Fibroblast of lung (primary cell): ENCODE measurements around the gene RPS6KA2. TPM values are rescaled to one million over a fixed set of nuclear protein-coding genes. Genes with fewer than 3 reads are reported as not detected.

Experiments
- DNase-seq, 2 donors: peaks; one replicate each; pipeline versions ENCODE4 v3.0.0 to v3.0.0-alpha.2; 2010; ENCODE audit warnings: low read depth in 2 of 2
- H2AFZ ChIP-seq: 2 replicates; pipeline ENCODE4 v1.5.1; 2012; ENCODE audit warnings: low read length, control low read depth, inconsistent platforms
- H3K27ac ChIP-seq: 2 replicates; pipeline ENCODE4 v1.5.1; 2011; ENCODE audit warnings: low read length, control low read depth; ENCODE audit not compliant: insufficient read depth
- H3K27me3 ChIP-seq: 2 replicates; pipeline ENCODE4 v1.5.1; 2011; ENCODE audit warnings: mild to moderate bottlenecking, low read length; ENCODE audit not compliant: control insufficient read depth, insufficient read depth
- H3K36me3 ChIP-seq: 2 replicates; pipeline ENCODE4 v1.5.1; 2011; ENCODE audit warnings: low read length; ENCODE audit not compliant: control insufficient read depth, insufficient read depth
- H3K4me1 ChIP-seq: 2 replicates; pipeline ENCODE4 v1.5.1; 2011; ENCODE audit warnings: low read length; ENCODE audit not compliant: control insufficient read depth, insufficient read depth; ENCODE audit errors: extremely low read depth
- H3K4me2 ChIP-seq: 2 replicates; pipeline ENCODE4 v1.5.1; 2011; ENCODE audit warnings: low read length, control low read depth; ENCODE audit not compliant: insufficient read depth; ENCODE audit errors: extremely low read depth
- H3K4me3 ChIP-seq, 4 experiments: fragments of 200-600 bp in 1 of 4; sonication (generic) in 1 of 4; replicated peaks in 1 of 4; 2 replicates each; pipeline ENCODE4 v1.5.1; 2011 to 2016; ENCODE audit warnings: low read length in 4 of 4, low read depth in 3 of 4, mild to moderate bottlenecking in 3 of 4, control low read depth in 2 of 4, inconsistent platforms in 1 of 4, mixed read lengths in 1 of 4; ENCODE audit not compliant: insufficient read depth in 1 of 4; ENCODE audit errors: control extremely low read depth in 1 of 4
- H3K79me2 ChIP-seq: 2 replicates; pipeline ENCODE4 v1.5.1; 2012; ENCODE audit warnings: mild to moderate bottlenecking, low read length, inconsistent platforms; ENCODE audit not compliant: control insufficient read depth, insufficient read depth
- H3K9ac ChIP-seq: 2 replicates; pipeline ENCODE4 v1.5.1; 2011; ENCODE audit warnings: mild to moderate bottlenecking, low read length, control low read depth; ENCODE audit not compliant: insufficient read depth
- H3K9me3 ChIP-seq: 2 replicates; pipeline ENCODE4 v1.5.1; 2012; ENCODE audit warnings: low read depth, low read length; ENCODE audit not compliant: control insufficient read depth, insufficient read depth
- H4K20me1 ChIP-seq: 2 replicates; pipeline ENCODE4 v1.5.1; 2011; ENCODE audit warnings: low read length; ENCODE audit not compliant: control insufficient read depth, insufficient read depth; ENCODE audit errors: extremely low read depth
- CTCF ChIP-seq, 2 donors: IDR thresholded peaks in 1 of 2; conservative IDR thresholded peaks in 1 of 2; 1 replicate in 1 of 2; 2 replicates in 1 of 2; pipeline ENCODE4 v1.5.1; 2011 to 2012; ENCODE audit warnings: low read length in 2 of 2, control low read depth in 1 of 2, inconsistent platforms in 1 of 2, low read depth in 1 of 2, mild to moderate bottlenecking in 1 of 2
- EZH2 ChIP-seq: IDR thresholded peaks from 2 replicates; pipeline ENCODE4 v1.5.1; 2012; ENCODE audit warnings: low read length, control low read depth, mild to moderate bottlenecking; ENCODE audit errors: missing control alignments
- polyA plus RNA-seq, 2 donors: library from polyadenylated mRNA; depleted of rRNA in 1 of 2; stranded (reverse) in 1 of 2; unstranded in 1 of 2; fragments of >200 nt; gene quantifications; 2 replicates each; pipeline ENCODE4 v1.2.1, GENCODE V29; 2011 to 2012; ENCODE audit warnings: missing spikeins in 1 of 2
- total RNA-seq: library from RNA; depleted of rRNA; stranded (reverse); fragments of >200 nt; gene quantifications from 2 replicates; pipeline ENCODE4 v1.2.1, GENCODE V29; 2014

The RPS6KA2 gene
- total and polyA plus RNA-seq, 2 donors (not counting 1 experiment from before 2014, with no cell fraction given): 66.8 to 116 TPM

GRCh38 chr6:166412156-166412910 lies 214.7 kb downstream of the RPS6KA2 start:
- Histone ChIP-seq H3K4me1 (no peaks in the 10 kb centered on the region), H2AFZ (no peak overlapping the region), H3K4me3 (no peak overlapping the region), H3K9ac (no peak overlapping the region), H4K20me1 (no peaks in the 10 kb centered on the region), H3K9me3 (no peaks in the 10 kb centered on the region), H3K36me3 (peaks cover 9% of the 10 kb centered on the region), H3K4me2 (no peak overlapping the region), H3K79me2 (no peaks in the 10 kb centered on the region), H3K27ac (no peak overlapping the region), H3K27me3 (no peaks in the 10 kb centered on the region)
- DNase-seq: no peak
- TF ChIP-seq CTCF (conservative IDR thresholded peaks at IDR 0.05 in 1 of 2, IDR thresholded peaks at IDR 0.05 in 1 of 2; ENCODE audit: low read depth in 1 of 2, low read length in 2 of 2) (no peak), EZH2 (no peak)

GRCh38 chr6:166411721-166412151 lies 215.3 kb downstream of the RPS6KA2 start:
- TF ChIP-seq CTCF (conservative IDR thresholded peaks at IDR 0.05 in 1 of 2, IDR thresholded peaks at IDR 0.05 in 1 of 2; ENCODE audit: low read depth in 1 of 2, low read length in 2 of 2) (no peak), EZH2 (no peak)
- Histone ChIP-seq H3K4me1 (no peaks in the 10 kb centered on the region), H3K79me2 (no peaks in the 10 kb centered on the region), H3K9ac (no peak overlapping the region), H4K20me1 (no peaks in the 10 kb centered on the region), H3K27me3 (no peaks in the 10 kb centered on the region), H3K4me3 (no peak overlapping the region), H3K36me3 (peaks cover 9% of the 10 kb centered on the region), H3K27ac (no peak overlapping the region), H3K9me3 (no peaks in the 10 kb centered on the region), H3K4me2 (no peak overlapping the region), H2AFZ (no peak overlapping the region)
- no peak for DNase-seq

GRCh38 chr6:166411271-166411670 lies 215.8 kb downstream of the RPS6KA2 start:
- no peak overlapping the region for H2AFZ ChIP-seq
- no peaks in the 10 kb centered on the region for H3K27me3 ChIP-seq
- H3K9me3 ChIP-seq: no peaks in the 10 kb centered on the region
- H3K36me3 ChIP-seq: peaks cover 9% of the 10 kb centered on the region
- H3K27ac ChIP-seq: no peak overlapping the region
- H4K20me1 ChIP-seq: no peaks in the 10 kb centered on the region
- DNase-seq: no peak
- TF ChIP-seq CTCF (conservative IDR thresholded peaks at IDR 0.05 in 1 of 2, IDR thresholded peaks at IDR 0.05 in 1 of 2; ENCODE audit: low read depth in 1 of 2, low read length in 2 of 2) (no peak), EZH2 (no peak)
- H3K4me1 ChIP-seq: no peaks in the 10 kb centered on the region
- no peak overlapping the region for H3K4me2 ChIP-seq
- no peak overlapping the region for H3K4me3 ChIP-seq
- no peak overlapping the region for H3K9ac ChIP-seq
- no peaks in the 10 kb centered on the region for H3K79me2 ChIP-seq
